ENCODE results near the gene MINPP1.

MINPP1 gene

GRCh38 chr10:87523731-87524130, 19.0 kb downstream of the MINPP1 start:
- no peak for DNase-seq (ENCODE audit: low read depth)

- DNase-seq (ENCODE audit: low read depth) = no peak
Measured at GRCh38 chr10:87524296-87524695, 19.6 kb downstream of the MINPP1 start.

GRCh38 chr10:87531908-87532622, 27.4 kb downstream of the MINPP1 start:
- no peak for DNase-seq (ENCODE audit: low read depth)

DNA sequence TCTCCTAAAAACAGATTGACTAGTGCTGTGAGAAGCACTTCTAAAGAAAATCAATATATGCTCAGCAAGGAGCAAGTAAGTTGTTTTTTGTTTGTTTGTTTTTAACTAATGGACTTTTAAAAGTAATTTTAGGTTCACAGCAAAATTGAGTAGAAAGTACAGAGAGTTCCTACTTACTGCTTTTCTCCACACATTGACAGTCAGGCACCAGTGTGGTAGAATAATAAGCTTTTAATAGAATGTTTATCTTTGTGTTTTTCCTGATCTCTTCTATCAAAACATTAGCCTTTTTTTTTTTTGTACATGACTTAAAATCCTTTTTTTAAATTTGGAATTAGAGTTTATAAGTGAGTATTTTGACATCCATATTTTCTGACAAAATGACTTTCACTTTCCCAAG, 28.0 kb downstream of the MINPP1 start:
- DNase-seq (ENCODE audit: low read depth) = no peak

DNA sequence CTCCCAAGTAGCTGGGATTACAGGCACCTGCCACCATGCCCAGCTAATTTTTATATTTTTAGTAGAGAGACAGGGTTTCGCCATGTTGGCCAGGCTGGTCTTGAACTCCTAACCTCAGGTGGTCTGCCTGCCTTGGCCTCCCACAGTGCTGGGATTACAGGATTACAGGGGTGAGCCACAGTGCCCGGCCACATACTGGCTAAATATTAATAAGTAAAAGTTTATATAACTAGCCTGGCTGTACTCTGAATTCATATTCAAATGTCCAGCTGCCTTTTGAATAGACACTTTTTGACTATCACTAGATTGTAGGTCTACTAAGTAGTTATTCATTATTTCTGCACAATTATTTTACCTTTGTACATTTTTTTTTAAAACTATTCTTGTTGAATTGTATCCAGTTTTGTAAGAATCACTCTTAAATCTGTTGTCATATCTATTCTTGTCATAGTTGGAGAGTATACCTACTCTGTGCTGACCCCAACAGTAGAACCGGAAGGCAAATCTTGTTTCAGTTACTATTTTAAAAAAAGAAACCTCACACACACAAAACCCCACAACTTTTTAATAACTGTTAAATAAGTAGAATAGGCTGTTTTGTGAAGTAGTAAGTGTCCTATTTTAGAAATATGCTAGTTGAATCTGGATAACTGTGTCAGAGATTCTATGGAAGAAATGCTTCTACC, 29.6 kb downstream of the MINPP1 start:
- no peak for DNase-seq (ENCODE audit: low read depth)

DNA sequence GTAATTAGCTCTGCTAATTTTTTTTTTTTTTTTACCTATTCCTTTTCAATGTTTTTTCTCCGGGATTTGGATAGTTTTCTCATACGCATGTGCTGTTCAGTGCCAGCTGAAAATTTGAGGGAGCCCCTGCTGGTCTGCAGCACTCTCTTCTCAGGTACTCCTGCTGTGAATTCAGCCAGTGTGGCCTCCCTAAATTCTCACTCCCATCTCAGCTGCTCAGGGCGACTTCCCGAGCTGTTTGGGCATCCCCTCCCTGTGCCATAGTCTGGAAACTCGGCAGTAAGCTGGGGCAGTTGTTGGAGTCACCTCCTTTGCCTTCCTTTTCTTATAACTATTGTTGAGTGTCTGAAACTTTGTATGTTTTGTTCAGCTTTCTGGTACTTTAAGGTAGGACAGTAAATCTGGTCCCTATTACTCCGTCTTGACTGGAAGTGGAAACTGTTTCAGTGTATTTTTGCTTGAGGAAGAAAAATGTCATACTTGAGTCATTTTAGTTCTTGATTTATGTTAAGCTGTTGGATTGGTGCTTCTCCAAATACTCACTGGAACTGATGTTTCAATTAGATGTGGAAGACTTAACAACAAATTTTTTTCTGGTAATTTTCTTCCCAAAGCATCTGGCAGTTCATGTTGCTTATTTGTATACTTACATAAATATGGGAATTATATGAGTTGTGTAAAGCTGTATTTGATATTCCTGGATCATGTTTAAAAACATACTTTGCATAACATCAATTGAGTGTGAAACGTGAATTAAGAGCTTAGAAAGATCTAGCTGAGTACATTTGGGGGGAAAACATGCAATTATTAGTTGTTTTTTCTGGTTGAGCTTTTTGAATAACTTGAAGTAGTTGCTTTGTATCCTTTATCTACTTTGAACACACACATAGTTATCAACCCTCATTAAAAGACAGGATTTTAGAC, 33.7 kb downstream of the MINPP1 start:
- no peak for DNase-seq (ENCODE audit: low read depth)

GRCh38 chr10:87541114-87541513, 36.4 kb downstream of the MINPP1 start:
- no peak for DNase-seq (ENCODE audit: low read depth)

DNA sequence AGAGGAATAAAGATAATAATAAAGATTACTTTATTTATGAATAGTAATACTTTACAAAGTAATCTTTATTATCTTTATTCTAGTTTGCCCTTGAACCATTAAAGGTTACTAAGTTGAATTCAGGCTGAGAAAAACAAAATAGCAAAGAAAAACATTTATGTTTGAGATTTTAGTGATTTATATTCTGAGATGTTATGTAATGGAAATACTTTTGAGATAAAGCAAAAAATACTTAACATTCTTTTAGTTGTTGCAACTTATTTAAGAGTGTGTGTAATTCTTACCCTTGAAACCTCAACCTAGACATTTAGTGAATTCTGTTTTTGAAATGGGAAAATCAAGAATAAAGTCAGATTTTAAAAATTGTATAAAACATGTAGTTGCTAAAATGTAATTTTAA, 40.0 kb downstream of the MINPP1 start:
- no peak for DNase-seq (ENCODE audit: low read depth)

DNA sequence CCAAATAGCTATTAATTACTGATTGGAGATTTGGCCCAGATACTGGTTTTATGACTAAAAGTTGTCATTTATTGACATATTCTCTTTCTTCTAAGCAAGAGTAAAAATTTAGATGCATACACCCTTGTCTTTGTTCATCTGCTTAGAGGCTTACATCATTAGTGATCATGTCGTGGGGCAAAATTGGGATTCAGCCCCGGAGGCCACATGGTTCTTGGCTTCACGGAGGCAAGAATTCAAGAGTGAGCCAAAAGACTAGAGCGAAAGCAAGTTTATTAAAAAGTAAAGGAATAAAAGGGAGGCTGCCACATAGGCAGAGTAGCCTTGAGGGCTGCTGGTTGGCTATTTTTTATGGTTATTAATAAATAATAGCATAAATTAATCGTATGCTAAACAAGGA, 41.1 kb downstream of the MINPP1 start:
- DNase-seq (ENCODE audit: low read depth) = no peak

DNA sequence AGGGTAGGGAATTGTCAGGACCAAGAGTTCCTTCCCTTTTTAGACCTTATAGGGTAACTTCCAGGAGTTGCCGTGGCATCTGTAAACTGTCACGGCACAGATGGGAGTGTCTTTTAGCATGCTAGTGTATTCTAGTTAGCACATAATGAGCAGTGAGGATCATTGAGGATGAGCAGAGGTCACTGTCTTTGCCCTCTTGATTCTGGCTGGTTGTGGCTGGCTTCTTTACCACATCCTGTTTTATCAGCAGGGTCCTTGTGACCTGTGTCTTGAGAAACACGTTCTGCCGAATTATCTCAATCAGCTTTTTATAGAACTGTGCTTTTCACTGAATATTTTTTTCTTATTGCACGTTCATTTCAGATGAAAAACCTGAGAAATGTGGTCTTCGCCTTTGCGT, 41.5 kb downstream of the MINPP1 start:
- no peak for DNase-seq (ENCODE audit: low read depth)

- no peak for DNase-seq (ENCODE audit: low read depth)
Measured at GRCh38 chr10:87546971-87547413, 42.3 kb downstream of the MINPP1 start.

- DNase-seq (ENCODE audit: low read depth) = no peak
Measured at GRCh38 chr10:87547734-87548311, 43.1 kb downstream of the MINPP1 start.

GRCh38 chr10:87550741-87551140, 46.0 kb downstream of the MINPP1 start:
- DNase-seq (ENCODE audit: low read depth) = no peak

DNA sequence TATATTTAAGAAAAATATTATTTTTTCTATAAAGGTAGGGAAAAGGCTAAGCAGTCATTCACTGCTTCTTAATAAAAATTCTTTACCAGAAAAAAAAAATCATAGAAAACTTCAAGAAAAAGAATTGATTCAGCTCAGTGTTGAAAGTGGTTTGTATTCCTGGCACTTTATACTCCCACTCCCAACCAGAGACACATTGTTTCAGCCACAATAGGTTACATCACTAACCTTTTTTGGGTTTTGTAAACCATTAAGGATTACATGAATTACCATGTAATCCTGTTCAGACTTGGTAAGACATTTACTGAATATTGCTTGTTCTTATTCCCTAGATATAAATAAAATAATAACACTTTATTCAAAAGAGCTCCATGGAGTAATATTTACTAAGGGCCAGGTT, 46.6 kb downstream of the MINPP1 start:
- no peak for DNase-seq (ENCODE audit: low read depth)

DNA sequence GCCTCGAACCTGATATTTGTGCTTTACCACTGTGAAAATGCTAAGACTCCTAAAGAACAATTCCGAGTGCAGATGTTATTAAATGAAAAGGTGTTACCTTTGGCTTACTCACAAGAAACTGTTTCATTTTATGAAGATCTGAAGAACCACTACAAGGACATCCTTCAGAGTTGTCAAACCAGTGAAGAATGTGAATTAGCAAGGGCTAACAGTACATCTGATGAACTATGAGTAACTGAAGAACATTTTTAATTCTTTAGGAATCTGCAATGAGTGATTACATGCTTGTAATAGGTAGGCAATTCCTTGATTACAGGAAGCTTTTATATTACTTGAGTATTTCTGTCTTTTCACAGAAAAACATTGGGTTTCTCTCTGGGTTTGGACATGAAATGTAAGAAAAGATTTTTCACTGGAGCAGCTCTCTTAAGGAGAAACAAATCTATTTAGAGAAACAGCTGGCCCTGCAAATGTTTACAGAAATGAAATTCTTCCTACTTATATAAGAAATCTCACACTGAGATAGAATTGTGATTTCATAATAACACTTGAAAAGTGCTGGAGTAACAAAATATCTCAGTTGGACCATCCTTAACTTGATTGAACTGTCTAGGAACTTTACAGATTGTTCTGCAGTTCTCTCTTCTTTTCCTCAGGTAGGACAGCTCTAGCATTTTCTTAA, 47.7 kb downstream of the MINPP1 start:
- DNase-seq (ENCODE audit: low read depth) = no peak

GRCh38 chr10:87557409-87557808, 52.7 kb downstream of the MINPP1 start:
- DNase-seq (ENCODE audit: low read depth) = no peak

GRCh38 chr10:87558333-87558732, 53.6 kb downstream of the MINPP1 start:
- no peak for DNase-seq (ENCODE audit: low read depth)

GRCh38 chr10:87559392-87559791, 54.7 kb downstream of the MINPP1 start:
- no peak for DNase-seq (ENCODE audit: low read depth)

GRCh38 chr10:87560495-87561129, 55.9 kb downstream of the MINPP1 start:
- DNase-seq (ENCODE audit: low read depth) = no peak

GRCh38 chr10:87562750-87563149, 58.1 kb downstream of the MINPP1 start:
- DNase-seq (ENCODE audit: low read depth) = no peak

GRCh38 chr10:87565010-87565409, 60.3 kb downstream of the MINPP1 start:
- no peak for DNase-seq (ENCODE audit: low read depth)

Data from stimulated activated CD4-positive, alpha-beta T cell treated with anti-CD3 and anti-CD28 coated beads, Interleukin-2, amount 100 ng/mL, for 4 hours (primary cell).